IMR-90 (cell line): Measurements from ENCODE around the gene OR2T29. TPM values are rescaled to one million over a fixed set of nuclear protein-coding genes. Genes with fewer than 3 reads are reported as not detected.

Experiments
- ATAC-seq: fragments of 200-7000 bp; cut with Tn5 transposase; 2 replicates; pipeline ENCODE4 v1.9.1; 2020; ENCODE audit warnings: low read depth, mild to moderate bottlenecking, moderate library complexity
- BruUV-seq: library from RNA; stranded (reverse); fragments of 400-500 nt; replicated peaks from 2 replicates; lab custom pipeline; 2021; lab: Mats Ljungman, UMichigan
- CTCF ChIA-PET: fragments of 300-600 bp; formaldehyde crosslinking; extraction: SDS; loops from one replicate; lab custom pipeline; 2021; ENCODE audit warnings: antibody characterized with exemption; lab: Yijun Ruan, JAX
- POLR2A ChIA-PET: fragments of 300-600 bp; sonication (Branson Sonifier 250); formaldehyde crosslinking; loops from one replicate; lab custom pipeline; 2022; ENCODE audit warnings: antibody characterized with exemption; ENCODE audit not compliant: unreplicated experiment; lab: Charles Lee
- DNase-seq: peaks from one replicate; pipeline ENCODE4 v3.0.0; 2013
- H2AFZ ChIP-seq: replicated peaks from 2 replicates; pipeline ENCODE3; 2013; ENCODE audit warnings: low read length, mild to moderate bottlenecking; ENCODE audit not compliant: poor library complexity
- H2AK5ac ChIP-seq: 2 replicates; pipeline ENCODE4 v1.6.1; 2013; ENCODE audit warnings: low read depth, low read length, inconsistent platforms
- H2AK9ac ChIP-seq: replicated peaks from 2 replicates; pipeline ENCODE3; 2013; ENCODE audit warnings: mild to moderate bottlenecking, low read depth, low read length, moderate library complexity; ENCODE audit not compliant: poor library complexity
- H2BK120ac ChIP-seq: 2 replicates; pipeline ENCODE4 v1.6.1; 2013; ENCODE audit warnings: low read depth, low read length, inconsistent platforms
- H2BK15ac ChIP-seq: 3 replicates; pipeline ENCODE4 v1.6.1; 2013; ENCODE audit warnings: low read depth, low read length, inconsistent platforms
- H2BK20ac ChIP-seq: 2 replicates; pipeline ENCODE4 v1.6.1; 2013; ENCODE audit warnings: low read depth, mild to moderate bottlenecking, inconsistent platforms, low read length, moderate library complexity
- H2BK5ac ChIP-seq: 2 replicates; pipeline ENCODE4 v1.6.1; 2013; ENCODE audit warnings: mild to moderate bottlenecking, low read depth, low read length, inconsistent platforms; ENCODE audit not compliant: poor library complexity, severe bottlenecking
- H3K14ac ChIP-seq: replicated peaks from 2 replicates; pipeline ENCODE4 v1.6.1; 2013; ENCODE audit warnings: low read depth, low read length, inconsistent platforms
- H3K18ac ChIP-seq: 2 replicates; pipeline ENCODE4 v1.6.1; 2013; ENCODE audit warnings: low read depth, low read length, control low read depth
- H3K23ac ChIP-seq: 2 replicates; pipeline ENCODE4 v1.6.1; 2013; ENCODE audit warnings: low read depth, low read length, inconsistent platforms
- H3K27ac ChIP-seq: 2 replicates; pipeline ENCODE4 v1.5.1; 2013; ENCODE audit warnings: mild to moderate bottlenecking, control low read depth, low read length; ENCODE audit not compliant: insufficient read depth
- H3K27me3 ChIP-seq: 2 replicates; pipeline ENCODE4 v1.6.1; 2013; ENCODE audit warnings: low read length; ENCODE audit not compliant: control insufficient read depth, insufficient read depth
- H3K36me3 ChIP-seq: 2 replicates; pipeline ENCODE4 v1.6.1; 2013; ENCODE audit warnings: low read length, mixed read lengths; ENCODE audit not compliant: control insufficient read depth, insufficient read depth
- H3K4ac ChIP-seq: 2 replicates; pipeline ENCODE4 v1.6.1; 2013; ENCODE audit warnings: low read depth, low read length, inconsistent platforms
- H3K4me1 ChIP-seq: 2 replicates; pipeline ENCODE4 v1.6.1; 2013; ENCODE audit warnings: low read length, mixed read lengths; ENCODE audit not compliant: control insufficient read depth, insufficient read depth
- H3K4me2 ChIP-seq: 2 replicates; pipeline ENCODE4 v1.6.1; 2013; ENCODE audit warnings: low read depth, mild to moderate bottlenecking, control low read depth, low read length, moderate library complexity
- H3K4me3 ChIP-seq: 2 replicates; pipeline ENCODE4 v1.5.1; 2013; ENCODE audit warnings: low read depth, mild to moderate bottlenecking, control low read depth, low read length, moderate library complexity; ENCODE audit not compliant: insufficient read depth
- H3K56ac ChIP-seq: 2 replicates; pipeline ENCODE4 v1.6.1; 2013; ENCODE audit warnings: low read length, inconsistent platforms; ENCODE audit not compliant: insufficient read depth; ENCODE audit errors: extremely low read depth
- H3K79me1 ChIP-seq, 2 experiments: 2 replicates each; pipeline ENCODE4 v1.6.1; 2013; ENCODE audit warnings: low read length in 2 of 2, inconsistent platforms in 1 of 2, low read depth in 1 of 2
- H3K9ac ChIP-seq: 2 replicates; pipeline ENCODE4 v1.6.1; 2013; ENCODE audit warnings: low read depth, low read length, control low read depth
- H3K9me1 ChIP-seq: 2 replicates; pipeline ENCODE4 v1.6.1; 2013; ENCODE audit warnings: low read length, inconsistent platforms; ENCODE audit not compliant: insufficient read depth
- H3K9me3 ChIP-seq: 2 replicates; pipeline ENCODE4 v1.6.1; 2013; ENCODE audit warnings: low read length; ENCODE audit not compliant: control insufficient read depth, insufficient read depth
- H4K20me1 ChIP-seq: 2 replicates; pipeline ENCODE4 v1.6.1; 2013; ENCODE audit warnings: low read length, inconsistent platforms; ENCODE audit not compliant: insufficient read depth
- H4K5ac ChIP-seq: 2 replicates; pipeline ENCODE4 v1.6.1; 2013; ENCODE audit warnings: mild to moderate bottlenecking, low read depth, low read length, control low read depth
- H4K8ac ChIP-seq, 2 experiments: 2 replicates each; pipeline ENCODE4 v1.6.1; 2013; ENCODE audit warnings: low read depth in 2 of 2, low read length in 2 of 2, control low read depth in 1 of 2, inconsistent platforms in 1 of 2
- H4K91ac ChIP-seq: 2 replicates; pipeline ENCODE4 v1.6.1; 2013; ENCODE audit warnings: low read depth, low read length, inconsistent platforms; ENCODE audit not compliant: insufficient read depth
- BHLHE40 ChIP-seq: fragments of 150-350 bp; IDR thresholded peaks from 2 replicates; pipeline ENCODE4 v1.6.1; 2016; ENCODE audit warnings: mild to moderate bottlenecking, low read depth, low read length
- CEBPB ChIP-seq: IDR thresholded peaks from 2 replicates; pipeline ENCODE4 v1.6.1; 2012; ENCODE audit warnings: low read depth, low read length, improper control_type of control experiment
- CHD1 ChIP-seq: IDR thresholded peaks from 2 replicates; pipeline ENCODE4 v1.6.1; 2012; ENCODE audit warnings: low read depth, low read length, improper control_type of control experiment
- FOS ChIP-seq: fragments of 150-350 bp; IDR thresholded peaks from 2 replicates; pipeline ENCODE4 v1.6.1; 2016; ENCODE audit warnings: low read depth, low read length
- MAFK ChIP-seq: IDR thresholded peaks from 2 replicates; pipeline ENCODE4 v1.6.1; 2012; ENCODE audit warnings: low read depth, low read length, improper control_type of control experiment
- MAZ ChIP-seq: IDR thresholded peaks from 2 replicates; pipeline ENCODE4 v1.6.1; 2012; ENCODE audit warnings: low read depth, mild to moderate bottlenecking, low read length, improper control_type of control experiment, moderate library complexity, borderline replicate concordance
- MXI1 ChIP-seq: IDR thresholded peaks from 2 replicates; pipeline ENCODE4 v1.6.1; 2012; ENCODE audit warnings: low read depth, mild to moderate bottlenecking, low read length, moderate library complexity, borderline replicate concordance
- NFE2L2 ChIP-seq: fragments of 150-350 bp; IDR thresholded peaks from 2 replicates; pipeline ENCODE4 v1.6.1; 2016; ENCODE audit warnings: low read depth, mild to moderate bottlenecking, low read length
- POLR2A ChIP-seq: IDR thresholded peaks from 2 replicates; pipeline ENCODE4 v1.6.1; 2012; ENCODE audit warnings: mild to moderate bottlenecking, low read depth, low read length
- RAD21 ChIP-seq: IDR thresholded peaks from 2 replicates; pipeline ENCODE4 v1.6.1; 2012; ENCODE audit warnings: low read length, improper control_type of control experiment
- RCOR1 ChIP-seq: IDR thresholded peaks from 2 replicates; pipeline ENCODE4 v1.6.1; 2012; ENCODE audit warnings: mild to moderate bottlenecking, low read length, improper control_type of control experiment; ENCODE audit not compliant: insufficient replicate concordance
- RFX5 ChIP-seq: IDR thresholded peaks from 2 replicates; pipeline ENCODE4 v1.8.0; 2012; ENCODE audit warnings: low read depth, mild to moderate bottlenecking, low read length, moderate library complexity
- SMC3 ChIP-seq: fragments of 150-350 bp; IDR thresholded peaks from 2 replicates; pipeline ENCODE4 v1.6.1; 2016; ENCODE audit warnings: low read depth, mild to moderate bottlenecking, antibody characterized with exemption, low read length, moderate library complexity
- WGBS, 2 experiments: methylation state at CpG; one replicate each; pipeline versions ENCODE4 v1.1.5 to v1.1.7; 2013; ENCODE audit warnings: missing lambda C conversion rate in 2 of 2; ENCODE audit not compliant: insufficient read length in 1 of 2; ENCODE audit errors: extremely low coverage in 2 of 2; 5-methylcytosine and 5-hydroxymethylcytosine counted together
- dilution Hi-C: fragments of 300-500 bp; cut with HindIII; formaldehyde crosslinking; loops from one replicate; pipeline ENCODE4 v1.14.3; 2018; ENCODE audit warnings: low sequenced_read_pairs; ENCODE audit not compliant: unreplicated experiment
- in situ Hi-C: fragments of 300-500 bp; cut with MboI; formaldehyde crosslinking; loops from 3 replicates; pipeline ENCODE4 v1.14.3; 2019; ENCODE audit warnings: low sequenced_read_pairs, inconsistent platforms, mixed read lengths
- intact Hi-C: fragments of 100-400 bp; cut with micrococcal nuclease; formaldehyde crosslinking; loops from 2 replicates; pipeline ENCODE4 v1.10.0; 2022
- polyA plus RNA-seq, 3 experiments: library from polyadenylated mRNA; depleted of rRNA; stranded (reverse); fragments of >200 nt; gene quantifications; 2 replicates each; pipeline ENCODE4 v1.2.3, GENCODE V29; 2012; ENCODE audit warnings: low replicate concordance in 1 of 3
- total RNA-seq: library from RNA; depleted of rRNA; stranded (reverse); fragments of >200 nt; gene quantifications from 2 replicates; pipeline ENCODE4 v1.2.3, GENCODE V29; 2012
- TF ChIP-seq, protein P1 (sequence below): fragments of 150-350 bp; IDR thresholded peaks from 2 replicates; pipeline ENCODE4 v1.6.1; 2017; ENCODE audit warnings: mild to moderate bottlenecking, antibody characterized with exemption, low read length, low read depth
- TF ChIP-seq, protein P2 (sequence below): conservative IDR thresholded peaks from 2 replicates; pipeline ENCODE4 v1.5.1; 2012; ENCODE audit warnings: mild to moderate bottlenecking, low read depth, low read length, improper control_type of control experiment
- TF ChIP-seq, protein P3 (sequence below): fragments of 150-350 bp; IDR thresholded peaks from 2 replicates; pipeline ENCODE4 v1.6.1; 2016; ENCODE audit warnings: low read depth, mild to moderate bottlenecking, low read length, moderate library complexity, borderline replicate concordance

Gene OR2T29
- total and polyA plus RNA-seq, 2 of the 4 experiments (the other 2 are of a cell fraction): not detected

DNA sequence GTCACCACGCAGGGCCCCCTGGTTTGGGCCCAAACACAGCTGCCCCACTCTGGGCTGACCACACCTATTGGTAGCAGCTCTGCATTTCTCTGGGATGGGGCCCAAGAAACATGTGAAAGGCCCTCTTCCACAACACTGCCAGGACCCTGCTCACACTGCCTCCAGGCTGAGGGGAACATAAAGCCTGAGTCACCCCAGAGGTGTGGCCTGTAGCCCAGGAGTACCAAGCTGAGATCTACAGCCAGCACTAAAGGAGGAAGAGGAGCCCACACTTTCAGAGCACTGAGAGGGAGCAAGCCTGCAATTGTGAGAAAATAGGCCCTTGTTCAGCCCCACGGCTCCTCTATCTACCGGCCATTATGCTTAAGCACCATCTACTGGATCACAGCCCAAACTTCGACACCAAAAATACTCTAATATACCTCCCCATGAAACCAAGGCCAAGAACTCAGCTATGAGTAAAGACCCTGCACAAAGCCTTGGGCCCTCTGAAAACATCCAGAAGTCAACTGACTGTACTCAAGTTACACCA is 49.4 kb upstream of the OR2T29 start:
- H3K27me3 ChIP-seq: no peaks in the 10 kb centered on the region
- H4K5ac ChIP-seq: no peak overlapping the region
- H3K9ac ChIP-seq: no peak overlapping the region
- H3K4me3 ChIP-seq: no peak overlapping the region
- no peaks in the 10 kb centered on the region for H3K4me1 ChIP-seq
- no peak overlapping the region for H4K8ac ChIP-seq
- no peak overlapping the region for H3K56ac ChIP-seq
- H3K23ac ChIP-seq: no peak overlapping the region
- intact Hi-C loops (no loop called here), dilution Hi-C loops (no loop called here), in situ Hi-C loops (no loop called here)
- no peak overlapping the region for H3K4ac ChIP-seq
- no peak overlapping the region for H3K14ac ChIP-seq
- H3K18ac ChIP-seq: no peak overlapping the region
- H2BK20ac ChIP-seq: no peak overlapping the region
- H4K91ac ChIP-seq: no peak overlapping the region
- H2BK15ac ChIP-seq: no peak overlapping the region
- no peak overlapping the region for H3K27ac ChIP-seq
- no peak overlapping the region for H2BK5ac ChIP-seq
- ChIA-PET CTCF (no interaction called here), POLR2A (no interaction called here)
- H2BK120ac ChIP-seq: no peak overlapping the region
- WGBS, 2 experiments: no CpG with 5 or more reads among the region's 4 CpGs
- BruUV-seq: no TSS peak
- TF ChIP-seq CHD1 (no peak), CEBPB (no peak), MAFK (no peak), RAD21 (no peak), POLR2A (no peak), MAZ (no peak), NFE2L2 (no peak), FOS (no peak), BHLHE40 (no peak), RCOR1 (no peak), SMC3 (no peak), MXI1 (no peak), RFX5 (no peak)
- TF ChIP-seq, protein P1, sequence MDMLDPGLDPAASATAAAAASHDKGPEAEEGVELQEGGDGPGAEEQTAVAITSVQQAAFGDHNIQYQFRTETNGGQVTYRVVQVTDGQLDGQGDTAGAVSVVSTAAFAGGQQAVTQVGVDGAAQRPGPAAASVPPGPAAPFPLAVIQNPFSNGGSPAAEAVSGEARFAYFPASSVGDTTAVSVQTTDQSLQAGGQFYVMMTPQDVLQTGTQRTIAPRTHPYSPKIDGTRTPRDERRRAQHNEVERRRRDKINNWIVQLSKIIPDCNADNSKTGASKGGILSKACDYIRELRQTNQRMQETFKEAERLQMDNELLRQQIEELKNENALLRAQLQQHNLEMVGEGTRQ: no peak
- TF ChIP-seq, protein P2, sequence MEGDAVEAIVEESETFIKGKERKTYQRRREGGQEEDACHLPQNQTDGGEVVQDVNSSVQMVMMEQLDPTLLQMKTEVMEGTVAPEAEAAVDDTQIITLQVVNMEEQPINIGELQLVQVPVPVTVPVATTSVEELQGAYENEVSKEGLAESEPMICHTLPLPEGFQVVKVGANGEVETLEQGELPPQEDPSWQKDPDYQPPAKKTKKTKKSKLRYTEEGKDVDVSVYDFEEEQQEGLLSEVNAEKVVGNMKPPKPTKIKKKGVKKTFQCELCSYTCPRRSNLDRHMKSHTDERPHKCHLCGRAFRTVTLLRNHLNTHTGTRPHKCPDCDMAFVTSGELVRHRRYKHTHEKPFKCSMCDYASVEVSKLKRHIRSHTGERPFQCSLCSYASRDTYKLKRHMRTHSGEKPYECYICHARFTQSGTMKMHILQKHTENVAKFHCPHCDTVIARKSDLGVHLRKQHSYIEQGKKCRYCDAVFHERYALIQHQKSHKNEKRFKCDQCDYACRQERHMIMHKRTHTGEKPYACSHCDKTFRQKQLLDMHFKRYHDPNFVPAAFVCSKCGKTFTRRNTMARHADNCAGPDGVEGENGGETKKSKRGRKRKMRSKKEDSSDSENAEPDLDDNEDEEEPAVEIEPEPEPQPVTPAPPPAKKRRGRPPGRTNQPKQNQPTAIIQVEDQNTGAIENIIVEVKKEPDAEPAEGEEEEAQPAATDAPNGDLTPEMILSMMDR: no peak
- TF ChIP-seq, protein P3, sequence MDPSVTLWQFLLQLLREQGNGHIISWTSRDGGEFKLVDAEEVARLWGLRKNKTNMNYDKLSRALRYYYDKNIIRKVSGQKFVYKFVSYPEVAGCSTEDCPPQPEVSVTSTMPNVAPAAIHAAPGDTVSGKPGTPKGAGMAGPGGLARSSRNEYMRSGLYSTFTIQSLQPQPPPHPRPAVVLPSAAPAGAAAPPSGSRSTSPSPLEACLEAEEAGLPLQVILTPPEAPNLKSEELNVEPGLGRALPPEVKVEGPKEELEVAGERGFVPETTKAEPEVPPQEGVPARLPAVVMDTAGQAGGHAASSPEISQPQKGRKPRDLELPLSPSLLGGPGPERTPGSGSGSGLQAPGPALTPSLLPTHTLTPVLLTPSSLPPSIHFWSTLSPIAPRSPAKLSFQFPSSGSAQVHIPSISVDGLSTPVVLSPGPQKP: no peak
- no peaks in the 10 kb centered on the region for H3K79me1 ChIP-seq
- H3K4me2 ChIP-seq: no peak overlapping the region
- H3K36me3 ChIP-seq: no peaks in the 10 kb centered on the region
- H3K9me1 ChIP-seq: no peaks in the 10 kb centered on the region
- no peaks in the 10 kb centered on the region for H3K9me3 ChIP-seq
- DNase-seq (no peak), ATAC-seq (no peak)
- H2AK5ac ChIP-seq: no peak overlapping the region
- no peaks in the 10 kb centered on the region for H4K20me1 ChIP-seq
- H2AK9ac ChIP-seq: no peak overlapping the region
- no peak overlapping the region for H2AFZ ChIP-seq
